Endothelial cell of umbilical vein (primary cell): ENCODE measurements around the gene ZKSCAN1. TPM values are rescaled to one million over a fixed set of nuclear protein-coding genes. Genes with fewer than 3 reads are reported as not detected.

Experiments used
- BruUV-seq: library from RNA; stranded (reverse); fragments of 400-500 nt; replicated peaks from 2 replicates; lab custom pipeline; 2021; lab: Mats Ljungman, UMichigan
- CTCF ChIA-PET: fragments of 300-600, 350-600 bp; sonication (Branson Sonifier 250); formaldehyde crosslinking; loops from one replicate; lab custom pipeline; 2021; ENCODE audit warnings: antibody characterized with exemption, inconsistent platforms; lab: Charles Lee
- POLR2A ChIA-PET: fragments of 300-600, 350-600 bp; sonication (Branson Sonifier 250); formaldehyde crosslinking; loops from one replicate; lab custom pipeline; 2021; ENCODE audit warnings: antibody characterized with exemption, inconsistent platforms; lab: Charles Lee
- DNase-seq: peaks from one replicate; pipeline ENCODE4 v3.0.0-alpha.2; 2011; ENCODE audit warnings: low read depth, low spot score
- FAIRE-seq: peaks from 2 replicates; lab custom pipeline; 2011; peaks lifted over from hg19 to GRCh38; lab: Jason Lieb, UNC
- H2AFZ ChIP-seq: 2 replicates; pipeline ENCODE4 v1.6.0; 2012; ENCODE audit warnings: low read depth, low read length, control low read depth, inconsistent platforms
- H3K27ac ChIP-seq: 2 replicates; pipeline ENCODE4 v1.5.1; 2011; ENCODE audit warnings: low read depth, mild to moderate bottlenecking, control low read depth, low read length, moderate library complexity; ENCODE audit not compliant: insufficient read depth
- H3K27me3 ChIP-seq, 2 experiments: 2 replicates each; pipeline versions ENCODE4 v1.6.0 to v1.6.1; 2011; ENCODE audit warnings: low read length in 2 of 2, mixed read lengths in 1 of 2; ENCODE audit not compliant: control insufficient read depth in 2 of 2, insufficient read depth in 2 of 2
- H3K36me3 ChIP-seq, 2 experiments: 2 replicates in 1 of 2; 3 replicates in 1 of 2; pipeline ENCODE4 v1.5.1; 2011; ENCODE audit warnings: low read length in 2 of 2, mild to moderate bottlenecking in 1 of 2, moderate library complexity in 1 of 2; ENCODE audit not compliant: control insufficient read depth in 2 of 2, insufficient read depth in 2 of 2; ENCODE audit errors: extremely low read depth in 1 of 2
- H3K4me1 ChIP-seq: 3 replicates; pipeline ENCODE4 v1.5.1; 2011; ENCODE audit warnings: mild to moderate bottlenecking, low read length; ENCODE audit not compliant: control insufficient read depth, insufficient read depth; ENCODE audit errors: extremely low read depth
- H3K4me2 ChIP-seq: 2 replicates; pipeline ENCODE4 v1.6.1; 2011; ENCODE audit warnings: low read length, control low read depth, mixed read lengths; ENCODE audit not compliant: insufficient read depth
- H3K4me3 ChIP-seq, 3 experiments: fragments of 200-600 bp in 1 of 3; sonication (generic), shearing (Covaris generic) in 1 of 3; replicated peaks in 1 of 3; 2 replicates each; pipeline ENCODE4 v1.5.1; 2011 to 2016; ENCODE audit warnings: control low read depth in 3 of 3, low read length in 3 of 3, mild to moderate bottlenecking in 2 of 3, inconsistent platforms in 1 of 3, low read depth in 1 of 3, moderate library complexity in 1 of 3; ENCODE audit not compliant: insufficient read depth in 1 of 3
- H3K79me2 ChIP-seq: 2 replicates; pipeline ENCODE4 v1.6.0; 2012; ENCODE audit warnings: low read length, inconsistent platforms; ENCODE audit not compliant: control insufficient read depth, insufficient read depth
- H3K9ac ChIP-seq: replicated peaks from 2 replicates; pipeline ENCODE3; 2011; ENCODE audit warnings: low read length, control low read depth; ENCODE audit not compliant: insufficient read depth; ENCODE audit errors: extremely low read depth
- H3K9me1 ChIP-seq: replicated peaks from 3 replicates; pipeline ENCODE4 v1.6.0; 2011; ENCODE audit warnings: mild to moderate bottlenecking, low read length; ENCODE audit not compliant: control insufficient read depth, insufficient read depth; ENCODE audit errors: extremely low read depth
- H3K9me3 ChIP-seq: replicated peaks from 2 replicates; pipeline ENCODE4 v1.5.1; 2012; ENCODE audit warnings: low read length, inconsistent platforms; ENCODE audit not compliant: control insufficient read depth, insufficient read depth
- H4K20me1 ChIP-seq: replicated peaks from 2 replicates; pipeline ENCODE3; 2011; ENCODE audit warnings: mild to moderate bottlenecking, low read length; ENCODE audit not compliant: control insufficient read depth, insufficient read depth; ENCODE audit errors: extremely low read depth
- JUN ChIP-seq: IDR thresholded peaks from 2 replicates; pipeline ENCODE4 v1.6.1; 2011; ENCODE audit warnings: borderline replicate concordance, low read depth; ENCODE audit not compliant: insufficient read length, insufficient read depth
- POLR2A ChIP-seq: IDR thresholded peaks from 2 replicates; pipeline ENCODE4 v1.6.1; 2012; ENCODE audit warnings: low read depth, mild to moderate bottlenecking, control low read depth, low read length
- POLR2AphosphoS5 ChIP-seq: IDR thresholded peaks from 2 replicates; pipeline ENCODE4 v1.6.1; 2012; ENCODE audit warnings: low read depth, mild to moderate bottlenecking, control low read depth, low read length, moderate library complexity; ENCODE audit not compliant: insufficient read depth
- dilution Hi-C: fragments of 300-500 bp; cut with MboI; formaldehyde crosslinking; loops from one replicate; pipeline ENCODE4 v1.15.0; 2019; ENCODE audit warnings: low sequenced_read_pairs; ENCODE audit not compliant: extremely low pct_ligation_motif_present
- intact Hi-C: fragments of 100-400 bp; cut with micrococcal nuclease; formaldehyde crosslinking; loops from one replicate; pipeline ENCODE4 v1.10.0; 2022
- polyA plus RNA-seq, 4 experiments: library from polyadenylated mRNA; depleted of rRNA in 3 of 4; stranded (reverse) in 3 of 4; unstranded in 1 of 4; fragments of >200 nt; gene quantifications; 2 replicates each; pipeline versions ENCODE4 v1.2.1 to v1.2.3, GENCODE V29; 2011 to 2012; ENCODE audit warnings: missing spikeins in 1 of 4
- total RNA-seq: library from RNA; stranded (reverse); gene quantifications from 2 replicates; pipeline ENCODE4 v1.2.3, GENCODE V29; 2021
- TF ChIP-seq, protein P1 (sequence below), 2 donors: IDR thresholded peaks; 1 replicate in 1 of 2; 2 replicates in 1 of 2; pipeline ENCODE4 v1.5.1; 2011; ENCODE audit warnings: low read length in 2 of 2, mild to moderate bottlenecking in 2 of 2, moderate library complexity in 2 of 2, control low read depth in 1 of 2, inconsistent platforms in 1 of 2, low read depth in 1 of 2; ENCODE audit not compliant: insufficient read depth in 1 of 2; ENCODE audit errors: extremely low read depth in 1 of 2

Gene ZKSCAN1
- total and polyA plus RNA-seq, 2 donors (not counting 3 experiments of a cell fraction or from before 2014, with no cell fraction given) = 12.3 to 57.8 TPM

GRCh38 chr7:100053215-100053614, 37.8 kb downstream of the ZKSCAN1 start:
- CTCF ChIA-PET = interaction anchor here (0.6 to 9.1 kb wide), 14 partner anchors 9 to 140 kb away, joined by 3 to 158 read pairs (median 4); partner anchors contain the start of genes AZGP1 and ZKSCAN1
- BruUV-seq = no TSS peak
- Histone ChIP-seq H3K4me2 (no peak overlapping the region), H3K27me3 (no peaks in the 10 kb centered on the region), H3K4me1 (peaks cover 3% of the 10 kb centered on the region), H3K9ac (no peak overlapping the region), H3K27ac (no peak overlapping the region), H3K79me2 (no peaks in the 10 kb centered on the region), H4K20me1 (no peaks in the 10 kb centered on the region), H3K9me1 (no peaks in the 10 kb centered on the region), H3K9me3 (no peaks in the 10 kb centered on the region), H3K4me3 (no peak overlapping the region), H3K36me3 (peaks cover 8 to 9% of the 10 kb centered on the region in 2 experiments), H2AFZ (no peak overlapping the region)
- TF ChIP-seq POLR2A = no peak
- TF ChIP-seq, protein P1, sequence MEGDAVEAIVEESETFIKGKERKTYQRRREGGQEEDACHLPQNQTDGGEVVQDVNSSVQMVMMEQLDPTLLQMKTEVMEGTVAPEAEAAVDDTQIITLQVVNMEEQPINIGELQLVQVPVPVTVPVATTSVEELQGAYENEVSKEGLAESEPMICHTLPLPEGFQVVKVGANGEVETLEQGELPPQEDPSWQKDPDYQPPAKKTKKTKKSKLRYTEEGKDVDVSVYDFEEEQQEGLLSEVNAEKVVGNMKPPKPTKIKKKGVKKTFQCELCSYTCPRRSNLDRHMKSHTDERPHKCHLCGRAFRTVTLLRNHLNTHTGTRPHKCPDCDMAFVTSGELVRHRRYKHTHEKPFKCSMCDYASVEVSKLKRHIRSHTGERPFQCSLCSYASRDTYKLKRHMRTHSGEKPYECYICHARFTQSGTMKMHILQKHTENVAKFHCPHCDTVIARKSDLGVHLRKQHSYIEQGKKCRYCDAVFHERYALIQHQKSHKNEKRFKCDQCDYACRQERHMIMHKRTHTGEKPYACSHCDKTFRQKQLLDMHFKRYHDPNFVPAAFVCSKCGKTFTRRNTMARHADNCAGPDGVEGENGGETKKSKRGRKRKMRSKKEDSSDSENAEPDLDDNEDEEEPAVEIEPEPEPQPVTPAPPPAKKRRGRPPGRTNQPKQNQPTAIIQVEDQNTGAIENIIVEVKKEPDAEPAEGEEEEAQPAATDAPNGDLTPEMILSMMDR (IDR thresholded peaks at IDR 0.05; ENCODE audit: extremely low read depth in 1 of 2, insufficient read depth in 1 of 2, low read depth in 1 of 2, low read length in 2 of 2) = peak; percentile 14 to 18
- intact Hi-C loops = loop anchor here (1.0 to 5.0 kb wide), 3 partner anchors 59 to 140 kb away; partner anchors contain the start of gene AZGP1
- POLR2A ChIA-PET = interaction anchor here (0.6 kb wide), 1 partner anchor 11 kb away, joined by 8 read pairs; no protein-coding TSS in a partner anchor
- dilution Hi-C loops = no loop called here
- DNase-seq (peak; percentile 86), FAIRE-seq (peak; percentile 82)

DNA sequence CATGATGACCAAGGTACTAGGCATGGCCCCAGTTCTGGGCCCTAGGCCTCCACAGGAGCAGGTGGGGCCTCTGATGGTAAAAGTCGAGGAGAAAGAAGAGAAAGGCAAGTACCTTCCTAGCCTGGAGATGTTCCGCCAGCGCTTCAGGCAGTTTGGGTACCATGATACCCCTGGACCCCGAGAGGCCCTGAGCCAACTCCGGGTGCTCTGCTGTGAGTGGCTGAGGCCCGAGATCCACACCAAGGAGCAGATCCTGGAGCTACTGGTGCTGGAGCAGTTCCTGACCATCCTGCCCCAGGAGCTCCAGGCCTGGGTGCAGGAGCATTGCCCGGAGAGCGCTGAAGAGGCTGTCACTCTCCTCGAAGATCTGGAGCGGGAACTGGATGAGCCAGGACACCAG, 41.6 kb downstream of the ZKSCAN1 start:
- H3K27ac ChIP-seq = no peak overlapping the region
- H3K9ac ChIP-seq = no peak overlapping the region
- no peaks in the 10 kb centered on the region for H4K20me1 ChIP-seq
- no TSS peak for BruUV-seq
- H3K4me2 ChIP-seq = no peak overlapping the region
- H3K9me3 ChIP-seq = no peaks in the 10 kb centered on the region
- FAIRE-seq = no peak
- ChIA-PET POLR2A (no interaction called here), CTCF (interaction anchor here (9.1 kb wide), 1 partner anchor 63 kb away, joined by 158 read pairs; no protein-coding TSS in a partner anchor)
- DNase-seq = no peak
- TF ChIP-seq POLR2AphosphoS5 = no peak
- TF ChIP-seq JUN = no peak
- H3K27me3 ChIP-seq = no peaks in the 10 kb centered on the region
- H3K4me3 ChIP-seq = no peak overlapping the region
- intact Hi-C loops (no loop called here), dilution Hi-C loops (no loop called here)
- no peak overlapping the region for H2AFZ ChIP-seq
- H3K79me2 ChIP-seq = no peaks in the 10 kb centered on the region
- peaks cover 8 to 13% of the 10 kb centered on the region in 2 experiments for H3K36me3 ChIP-seq
- H3K9me1 ChIP-seq = no peaks in the 10 kb centered on the region
- no peaks in the 10 kb centered on the region for H3K4me1 ChIP-seq
